Activated T-helper 17 cell treated with anti-CD3 and anti-CD28 coated beads, Interleukin-2, amount 50 U/mL, for 72 hours (primary cell): ENCODE measurements around the gene CAVIN1. TPM values are rescaled to one million over a fixed set of nuclear protein-coding genes. Genes with fewer than 3 reads are reported as not detected.
A peak's percentile ranks its signal among the peaks of the same experiment; 100 is the strongest.
"Not testable (repeated sequence)": the region's sequence is repeated elsewhere in the genome, so short reads cannot be mapped to it uniquely, and the experiment has no call there.

ENCODE experiments used
- ATAC-seq: fragments of 150-1000 bp; cut with Tn5 transposase; replicated peaks from 2 replicates; pipeline ENCODE4 v1.10.0; 2021; ENCODE audit warnings: mild to moderate bottlenecking, moderate library complexity
- H3K27ac Mint-ChIP-seq: one replicate; pipeline ENCODE4 v1.8.0; 2022; ENCODE audit warnings: mixed read lengths
- H3K27me3 Mint-ChIP-seq: one replicate; pipeline ENCODE4 v1.8.0; 2022; ENCODE audit warnings: mixed read lengths
- H3K36me3 Mint-ChIP-seq: one replicate; pipeline ENCODE4 v1.8.0; 2022; ENCODE audit warnings: low read depth, mild to moderate bottlenecking, mixed read lengths
- H3K4me1 Mint-ChIP-seq: one replicate; pipeline ENCODE4 v1.8.0; 2022; ENCODE audit warnings: mixed read lengths
- H3K4me3 Mint-ChIP-seq: one replicate; pipeline ENCODE4 v1.8.0; 2022; ENCODE audit warnings: mild to moderate bottlenecking, mixed read lengths
- H3K9me3 Mint-ChIP-seq: one replicate; pipeline ENCODE4 v1.8.0; 2022; ENCODE audit warnings: mixed read lengths
- total RNA-seq, 2 donors: library from RNA; stranded (reverse); gene quantifications; one replicate each; pipeline ENCODE4 v1.2.3, GENCODE V29; 2022

Gene CAVIN1
- total RNA-seq, 2 donors from 2014 or later: 2.5 to 6.1 TPM

DNA sequence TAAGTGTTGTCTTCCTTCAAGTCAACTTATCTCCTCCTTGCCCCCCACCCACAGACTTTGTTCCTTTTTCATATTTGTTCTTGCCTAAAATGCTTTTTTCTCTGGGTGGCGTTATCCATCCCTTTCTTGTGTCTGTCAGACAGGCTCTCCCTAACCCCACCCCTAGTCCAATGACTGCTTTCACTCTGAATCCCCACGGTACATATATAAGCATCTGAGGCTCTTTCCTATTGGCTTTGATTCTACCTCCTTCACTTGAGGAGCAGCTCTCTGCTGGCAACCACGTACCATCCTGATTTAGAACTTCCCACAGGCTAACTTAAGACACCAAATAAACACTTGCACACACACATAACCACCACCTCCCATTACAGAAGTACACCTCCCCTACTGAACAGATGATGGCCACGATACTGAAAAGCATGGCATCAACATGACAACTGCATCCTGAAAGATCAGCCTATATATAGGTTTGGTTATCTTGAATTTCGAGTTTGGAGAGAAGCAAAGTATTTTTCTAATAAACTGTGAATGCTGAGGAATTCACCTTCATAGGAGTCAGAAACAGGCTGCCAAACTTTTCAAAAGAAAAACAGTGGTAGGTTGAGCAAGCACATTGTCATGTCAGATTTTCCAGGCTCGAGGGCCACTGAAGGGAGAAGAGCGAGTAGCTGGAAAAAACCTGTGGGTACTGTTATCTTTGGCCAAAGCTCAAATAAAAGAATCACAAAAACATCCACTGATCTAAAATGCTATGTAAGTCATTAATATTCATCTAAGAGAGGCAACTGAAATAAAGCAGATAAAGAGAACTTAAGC is 59.1 kb downstream of the CAVIN1 start:
- Mint-ChIP-seq H3K27ac (peak overlapping the region; percentile 86), H3K36me3 (peaks cover 92% of the 10 kb centered on the region), H3K27me3 (no peaks in the 10 kb centered on the region), H3K9me3 (no peaks in the 10 kb centered on the region), H3K4me1 (peaks cover 61% of the 10 kb centered on the region), H3K4me3 (peak overlapping the region; percentile 72)
- ATAC-seq: peak; percentile 32

DNA sequence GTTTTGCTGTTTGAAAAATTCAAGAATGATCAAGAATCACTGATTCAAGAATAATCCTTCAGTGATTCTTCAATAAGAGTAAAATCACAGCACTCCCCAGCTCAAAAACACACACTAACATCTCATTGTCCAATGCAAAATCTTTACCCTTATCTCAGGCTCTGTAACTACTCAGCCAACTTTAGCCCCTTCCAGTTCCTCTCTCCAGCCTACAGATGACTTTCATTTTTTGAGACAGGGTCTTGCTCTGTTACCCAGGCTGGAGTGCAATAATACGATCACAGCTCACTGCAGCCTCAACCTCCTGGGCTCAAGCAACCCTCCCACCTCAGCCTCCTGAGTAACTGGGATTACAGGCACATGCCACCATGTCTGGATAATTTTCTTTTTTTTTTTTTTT is 59.8 kb downstream of the CAVIN1 start:
- Mint-ChIP-seq H3K9me3 (no peaks in the 10 kb centered on the region), H3K36me3 (peaks cover 93% of the 10 kb centered on the region), H3K27me3 (no peaks in the 10 kb centered on the region), H3K4me3 (peak overlapping the region; percentile 72), H3K4me1 (peaks cover 61% of the 10 kb centered on the region), H3K27ac (peak overlapping the region; percentile 86)
- no peak for ATAC-seq

DNA sequence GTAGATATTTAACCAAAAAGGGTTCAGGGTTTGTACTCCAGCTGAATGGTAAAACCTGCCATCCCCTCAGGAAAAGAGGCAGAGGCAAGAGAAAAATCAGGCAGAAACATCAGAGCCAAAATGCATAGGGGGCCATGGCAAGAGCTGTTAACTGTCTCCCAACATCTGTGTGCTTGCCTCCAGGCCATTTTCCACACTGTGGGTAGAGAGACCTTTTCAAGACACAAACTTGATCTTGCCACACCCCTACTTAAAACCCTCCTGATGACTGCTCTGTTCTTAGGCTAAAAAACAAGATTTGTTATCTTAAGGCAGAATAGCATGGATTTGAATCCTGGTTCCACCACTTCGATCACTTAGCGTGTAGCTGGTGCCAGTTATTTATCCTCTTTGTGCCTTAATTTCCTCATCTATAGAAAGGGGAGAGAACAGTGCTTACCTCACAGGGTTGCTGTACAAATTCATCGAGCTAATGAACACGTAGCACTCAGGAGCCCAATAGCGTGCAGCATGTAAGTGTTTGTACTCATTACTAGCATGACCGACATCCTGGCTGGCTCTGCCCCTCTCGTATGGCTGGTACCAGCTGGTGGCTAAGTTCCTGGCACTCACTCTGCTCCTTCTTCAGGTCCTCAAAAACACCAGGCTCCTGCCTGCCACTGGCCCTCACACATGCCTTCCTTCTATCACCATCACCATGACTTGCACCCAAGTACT is 60.7 kb downstream of the CAVIN1 start:
- peaks cover 56% of the 10 kb centered on the region for H3K4me1 Mint-ChIP-seq
- H3K27ac Mint-ChIP-seq: peak overlapping the region; percentile 86
- H3K27me3 Mint-ChIP-seq: no peaks in the 10 kb centered on the region
- H3K4me3 Mint-ChIP-seq: peak overlapping the region; percentile 72
- H3K9me3 Mint-ChIP-seq: no peaks in the 10 kb centered on the region
- peak; percentile 3 for ATAC-seq
- peaks cover 91% of the 10 kb centered on the region for H3K36me3 Mint-ChIP-seq

DNA sequence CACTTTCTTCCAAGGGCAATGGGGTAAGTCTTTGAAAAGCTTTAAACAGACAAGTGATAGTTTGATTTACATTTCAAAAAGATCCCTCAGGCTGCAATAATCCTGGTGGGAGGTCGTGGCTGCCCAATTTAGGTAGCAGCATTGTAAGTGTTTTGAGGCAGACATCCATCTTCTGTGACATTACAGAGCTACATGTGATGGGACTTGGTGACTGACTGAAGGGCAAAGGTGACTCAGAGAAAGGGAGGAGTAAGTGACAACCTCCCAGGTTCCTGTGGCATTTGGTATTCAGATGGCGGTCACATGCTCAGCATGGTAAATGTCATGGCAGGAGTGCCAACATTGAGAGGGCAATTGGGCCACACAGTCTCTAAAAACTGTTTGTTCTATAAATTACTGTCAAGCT is 61.3 kb downstream of the CAVIN1 start:
- H3K4me3 Mint-ChIP-seq: peak overlapping the region; percentile 72
- peaks cover 53% of the 10 kb centered on the region for H3K4me1 Mint-ChIP-seq
- no peaks in the 10 kb centered on the region for H3K27me3 Mint-ChIP-seq
- no peaks in the 10 kb centered on the region for H3K9me3 Mint-ChIP-seq
- H3K27ac Mint-ChIP-seq: peak overlapping the region; percentile 86
- H3K36me3 Mint-ChIP-seq: peaks cover 91% of the 10 kb centered on the region
- ATAC-seq: peak; percentile 95

DNA sequence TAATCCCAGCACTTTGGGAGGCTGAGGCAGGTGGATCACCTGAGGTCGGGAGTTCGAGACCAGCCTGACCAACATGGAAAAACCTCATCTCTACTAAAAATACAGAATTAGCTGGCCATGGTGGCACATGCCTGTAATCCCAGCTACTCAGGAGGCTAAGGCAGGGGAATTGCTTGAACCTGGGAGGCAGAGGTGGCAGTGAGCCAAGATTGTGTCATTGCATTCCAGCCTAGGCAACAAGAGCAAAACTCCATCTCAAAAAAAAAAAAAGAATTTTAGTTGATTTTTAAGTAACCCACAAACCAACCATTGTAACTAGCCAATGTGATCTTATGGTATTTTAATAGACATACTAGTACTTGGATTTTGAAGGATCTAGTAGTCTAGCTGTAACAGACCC is 62.7 kb downstream of the CAVIN1 start:
- not testable (repeated sequence) for H3K27me3 Mint-ChIP-seq, H3K9me3 Mint-ChIP-seq, ATAC-seq, H3K27ac Mint-ChIP-seq, H3K4me3 Mint-ChIP-seq
- peaks cover 48% of the 10 kb centered on the region for H3K4me1 Mint-ChIP-seq
- H3K36me3 Mint-ChIP-seq: peaks cover 85% of the 10 kb centered on the region

DNA sequence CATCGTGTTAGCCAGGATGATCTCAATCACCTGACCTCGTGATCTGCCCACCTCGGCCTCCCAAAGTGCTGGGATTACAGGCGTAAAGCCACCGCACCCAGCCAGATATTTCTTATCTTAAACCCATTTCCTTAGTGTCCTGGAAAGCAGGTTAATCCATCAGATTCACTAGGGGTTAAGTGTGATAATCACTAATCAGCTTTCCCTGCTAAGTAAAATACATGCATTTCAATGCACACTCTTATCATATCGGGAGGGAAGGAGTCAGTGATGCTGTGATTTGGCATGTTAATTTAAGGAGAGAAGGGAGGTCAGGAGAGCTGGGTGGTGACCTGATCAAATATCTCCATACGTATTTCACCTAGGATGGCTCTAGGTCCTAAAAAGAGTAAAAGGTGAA is 63.9 kb downstream of the CAVIN1 start:
- H3K4me3 Mint-ChIP-seq: no peak overlapping the region
- H3K4me1 Mint-ChIP-seq: peaks cover 39% of the 10 kb centered on the region
- no peaks in the 10 kb centered on the region for H3K9me3 Mint-ChIP-seq
- H3K27ac Mint-ChIP-seq: no peak overlapping the region
- no peaks in the 10 kb centered on the region for H3K27me3 Mint-ChIP-seq
- no peak for ATAC-seq
- H3K36me3 Mint-ChIP-seq: peaks cover 77% of the 10 kb centered on the region

DNA sequence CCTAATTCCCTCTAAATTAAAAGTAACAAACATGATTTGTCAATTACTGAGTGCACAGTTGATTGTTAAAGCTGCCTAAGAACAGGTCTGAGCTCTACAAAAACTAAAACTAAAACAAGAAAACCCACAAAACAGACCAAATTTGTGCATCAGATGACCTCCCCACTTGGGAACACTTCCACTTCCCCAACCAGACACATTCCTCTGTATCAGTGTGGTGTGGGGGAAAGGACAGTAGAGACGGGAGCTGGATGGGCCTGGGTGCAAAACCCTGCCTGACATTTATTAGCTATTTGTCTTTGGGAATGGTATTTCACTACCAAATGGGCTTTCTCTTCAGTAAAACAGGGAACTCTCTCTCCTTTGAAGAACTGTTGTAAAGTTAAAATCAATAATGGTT is 64.6 kb downstream of the CAVIN1 start:
- no peak overlapping the region for H3K27ac Mint-ChIP-seq
- no peak overlapping the region for H3K4me3 Mint-ChIP-seq
- peaks cover 37% of the 10 kb centered on the region for H3K4me1 Mint-ChIP-seq

DNA sequence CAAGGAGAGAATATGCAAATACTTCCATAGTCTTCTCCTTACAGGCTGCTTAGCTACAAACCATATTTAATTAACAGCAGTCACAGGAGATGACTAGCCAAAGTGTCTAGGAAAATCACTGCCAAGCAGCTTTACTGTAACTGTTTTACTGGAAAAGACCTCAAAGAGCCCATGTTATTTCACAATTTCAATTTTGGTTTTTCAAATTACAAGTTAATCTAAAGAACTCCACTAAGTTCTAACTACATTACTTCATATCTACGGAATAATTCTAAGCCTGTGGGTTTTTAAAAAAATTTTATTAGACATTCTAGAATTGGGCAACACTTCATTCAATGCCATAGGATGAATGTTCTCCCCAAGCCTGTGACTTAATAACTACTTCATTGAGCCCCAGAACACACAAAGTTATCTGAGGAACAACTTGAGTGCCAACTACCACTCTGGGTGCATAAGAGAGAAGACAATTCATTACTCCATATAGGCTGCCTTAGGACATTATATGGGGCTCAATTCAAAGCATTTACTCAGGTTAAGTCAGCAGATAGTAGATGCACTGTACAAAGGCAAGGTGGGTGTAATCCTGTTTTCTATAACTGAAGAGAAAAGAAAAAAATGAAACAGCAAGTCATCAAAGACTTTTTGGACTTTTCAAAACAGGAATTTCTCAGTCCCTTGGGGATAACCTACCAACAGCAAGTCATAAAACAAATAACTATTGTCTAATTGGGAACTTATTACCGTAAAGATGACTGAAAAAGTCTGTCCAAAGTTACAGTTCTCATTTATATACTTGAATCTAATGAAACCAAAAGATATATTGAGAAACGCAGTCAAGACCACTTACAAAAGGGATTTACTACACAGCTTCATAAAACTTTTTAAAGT is 67.9 kb downstream of the CAVIN1 start:
- Mint-ChIP-seq H3K4me3 (peak overlapping the region; percentile 42), H3K4me1 (peaks cover 17% of the 10 kb centered on the region)
- ATAC-seq: peak; percentile 55

More for the DNA sequence above, 64.6 kb downstream of the CAVIN1 start:
- no peaks in the 10 kb centered on the region for H3K27me3 Mint-ChIP-seq
- H3K36me3 Mint-ChIP-seq: peaks cover 76% of the 10 kb centered on the region
- no peak for ATAC-seq
- H3K9me3 Mint-ChIP-seq: no peaks in the 10 kb centered on the region

More for the DNA sequence above, 67.9 kb downstream of the CAVIN1 start:
- Mint-ChIP-seq H3K27ac (peak overlapping the region; percentile 13), H3K36me3 (peaks cover 75% of the 10 kb centered on the region), H3K9me3 (no peaks in the 10 kb centered on the region), H3K27me3 (no peaks in the 10 kb centered on the region)

Other genes starting within 250 kb of the CAVIN1 start
- under 1 TPM; 0.95 to 0.99 TPM for gene KCNH4, start 242.1 kb downstream of the CAVIN1 start, total RNA-seq
- gene HCRT, start 237.8 kb downstream of the CAVIN1 start, total RNA-seq: not detected
- gene GHDC, start 228.8 kb downstream of the CAVIN1 start, total RNA-seq: 10 to 100 TPM; 19.6 to 24.5 TPM
- 100 to 1,000 TPM; 124 to 255 TPM for gene STAT5B, start 146.9 kb downstream of the CAVIN1 start, total RNA-seq
- gene STAT5A, start 134.8 kb downstream of the CAVIN1 start, total RNA-seq: 100 to 1,000 TPM; 133 to 305 TPM
- gene STAT3, start 34.8 kb downstream of the CAVIN1 start, total RNA-seq: 100 to 1,000 TPM; 179 to 429 TPM
- gene ATP6V0A1, start 35.6 kb upstream of the CAVIN1 start, total RNA-seq: 10 to 100 TPM; 14.6 to 44.3 TPM
- 10 to 100 TPM in 1 of 2 donors, 1 to 10 TPM in 1; 8.4 to 11.0 TPM for gene NAGLU, start 113.0 kb upstream of the CAVIN1 start, total RNA-seq
- gene HSD17B1, start 129.7 kb upstream of the CAVIN1 start, total RNA-seq: under 1 TPM; 0.82 to 0.90 TPM
- 100 to 1,000 TPM in 1 of 2 donors, 10 to 100 TPM in 1; 76.7 to 108 TPM for gene COASY, start 138.9 kb upstream of the CAVIN1 start, total RNA-seq
- 10 to 100 TPM; 46.2 to 57.8 TPM for gene MLX, start 143.8 kb upstream of the CAVIN1 start, total RNA-seq
- 10 to 100 TPM; 25.9 to 34.2 TPM for gene PSMC3IP, start 154.5 kb upstream of the CAVIN1 start, total RNA-seq
- gene RETREG3, start 186.1 kb upstream of the CAVIN1 start, total RNA-seq: 10 to 100 TPM; 38.5 to 50.7 TPM
- gene TUBG1, start 186.4 kb upstream of the CAVIN1 start, total RNA-seq: 10 to 100 TPM; 55.8 to 88.4 TPM
- 10 to 100 TPM in 1 of 2 donors, 1 to 10 TPM in 1; 7.5 to 15.7 TPM for gene TUBG2, start 236.0 kb upstream of the CAVIN1 start, total RNA-seq